ENCODE data around the gene SPNS2.

SPNS2 gene

DNA sequence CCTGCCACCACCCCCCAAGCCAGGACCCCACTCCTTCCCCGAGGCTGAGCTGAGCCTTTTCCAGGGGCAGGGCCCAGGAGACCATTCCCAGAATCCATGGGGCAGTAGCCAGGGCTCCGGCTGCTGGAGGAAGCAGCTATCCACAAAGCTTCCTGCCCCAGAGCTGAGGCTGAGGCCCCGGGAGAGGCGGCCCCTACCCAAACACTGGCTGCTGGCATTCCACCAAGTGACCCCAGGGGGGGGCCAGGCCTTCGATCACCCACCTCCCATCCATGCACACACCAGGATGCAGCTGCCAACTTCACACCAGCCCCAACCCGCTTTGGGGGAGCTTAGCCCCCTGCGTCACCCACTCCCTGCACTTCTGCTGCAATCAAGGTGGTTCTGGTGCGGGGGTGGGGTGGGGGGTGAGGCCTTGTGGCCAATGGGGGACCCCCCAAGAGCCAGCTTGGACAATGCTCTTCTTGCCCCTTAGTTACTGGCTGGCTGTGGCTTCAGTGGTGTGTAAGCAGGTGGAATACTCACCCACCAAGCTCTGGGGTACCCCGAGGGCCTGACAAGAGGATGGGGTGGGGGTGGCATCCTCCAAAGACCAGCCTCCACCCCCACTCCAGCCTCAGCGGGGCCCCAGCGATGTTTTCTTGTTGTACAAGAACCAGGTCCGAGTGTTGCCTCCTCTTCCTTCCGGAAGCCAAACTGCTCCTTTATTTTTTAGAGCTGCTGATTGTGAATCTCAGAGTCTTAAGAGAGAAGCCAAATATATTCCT is 39.7 kb downstream of the SPNS2 start:
- DNase-seq = no peak

DNA sequence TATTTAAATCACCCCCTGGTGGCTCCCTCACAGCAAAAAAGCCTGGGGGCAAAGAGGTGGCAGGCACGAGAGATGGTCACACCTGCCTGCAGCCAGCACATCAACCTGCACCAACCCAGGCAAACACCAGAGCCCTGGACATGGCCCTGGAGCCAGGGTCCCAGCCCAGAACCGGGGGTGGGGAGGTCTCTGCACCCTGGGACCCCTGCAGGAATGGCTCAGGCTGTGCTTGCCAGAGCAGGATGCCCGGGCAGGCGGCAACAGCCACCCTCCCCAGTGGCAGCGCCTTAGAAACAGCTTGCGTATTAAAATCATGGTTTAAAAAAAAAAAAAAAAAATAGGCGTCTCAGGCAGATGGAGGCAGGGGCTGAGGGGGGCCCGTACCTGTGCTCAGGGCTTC is 40.3 kb downstream of the SPNS2 start:
- no peak for DNase-seq

DNA sequence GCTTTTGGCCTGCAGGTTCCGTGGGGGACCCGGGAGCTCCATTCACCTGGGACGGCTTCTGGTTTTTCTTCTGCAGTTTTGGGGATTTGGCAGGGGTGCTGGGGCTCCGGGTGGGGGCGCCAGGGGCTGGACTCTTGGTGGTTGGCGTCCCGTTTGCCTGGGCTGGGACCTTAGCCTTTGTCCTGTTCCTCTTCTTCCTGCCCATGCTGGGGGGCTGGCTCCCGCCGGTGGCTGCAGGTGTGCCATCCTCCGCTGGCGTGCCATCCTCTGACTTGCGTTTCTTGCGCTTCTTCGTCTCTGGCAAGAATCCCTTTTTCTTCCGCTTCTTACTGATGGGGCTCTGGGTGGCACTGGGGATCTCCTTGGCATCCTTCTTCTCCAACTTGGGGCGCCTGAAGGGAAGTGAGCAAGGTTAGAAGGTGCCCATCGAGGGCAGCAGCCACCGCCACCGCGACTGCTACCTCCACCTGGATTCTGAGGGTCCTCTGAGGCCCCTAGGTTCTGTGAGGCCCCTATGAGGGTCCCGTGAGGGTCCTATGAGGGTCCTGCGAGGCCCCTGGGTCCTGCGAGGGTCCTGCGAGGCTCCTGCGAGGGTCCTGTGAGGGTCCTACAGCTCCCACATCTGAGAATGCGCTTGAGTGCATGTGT is 41.0 kb downstream of the SPNS2 start:
- DNase-seq = no peak

DNA sequence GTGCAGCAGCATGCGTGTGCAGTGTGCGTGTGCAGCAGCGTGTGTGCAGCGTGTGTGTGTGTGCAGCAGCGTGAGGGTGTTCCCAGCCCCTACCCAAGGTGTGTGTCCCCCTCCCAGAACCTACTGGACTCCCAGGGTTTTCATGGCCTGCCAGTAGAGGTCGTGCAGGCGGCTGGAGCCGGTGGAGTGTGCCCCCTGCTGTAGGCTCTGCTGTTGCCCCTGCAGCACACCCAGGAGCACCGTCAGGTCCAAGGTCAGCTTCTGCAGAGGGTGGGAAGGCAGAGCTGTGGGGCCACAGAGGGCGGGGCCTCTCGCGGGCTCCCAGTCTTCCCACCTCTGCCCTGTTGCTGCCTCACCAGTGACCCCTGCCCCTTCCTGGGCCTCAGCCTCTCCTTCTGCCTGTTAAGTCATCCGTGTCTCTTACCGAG is 41.6 kb downstream of the SPNS2 start:
- DNase-seq = no peak

DNA sequence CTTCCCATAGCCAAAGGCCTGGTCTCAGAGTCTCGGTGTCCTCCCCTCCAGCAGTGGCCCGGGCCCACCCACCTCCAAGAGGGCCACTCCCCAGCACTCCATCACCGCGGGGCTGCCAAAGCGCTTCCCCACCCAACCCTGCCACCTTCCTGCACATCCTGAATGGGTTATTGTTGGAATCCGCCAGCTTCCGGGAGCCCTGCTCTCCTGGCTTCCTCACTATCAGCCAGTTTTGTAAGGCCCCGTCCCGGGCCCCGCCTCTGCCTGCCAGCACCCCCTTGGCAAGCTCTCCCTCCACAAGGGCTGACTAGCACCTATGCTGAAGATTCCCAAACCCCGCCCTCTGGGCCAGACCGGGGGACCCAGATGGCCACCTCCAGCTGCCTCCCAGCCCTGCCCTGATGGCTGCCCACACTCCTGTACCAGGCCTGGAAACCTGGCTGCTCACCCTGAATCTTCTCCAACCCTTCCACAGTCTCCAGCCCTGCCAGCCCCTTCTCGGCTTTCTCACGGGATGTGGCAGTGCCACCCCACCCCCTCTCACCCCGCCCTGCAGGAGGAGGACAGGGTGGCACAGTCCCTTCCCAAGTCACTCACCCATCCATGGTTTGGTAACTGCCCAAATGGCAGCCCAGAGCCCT is 42.1 kb downstream of the SPNS2 start:
- no peak for DNase-seq

DNA sequence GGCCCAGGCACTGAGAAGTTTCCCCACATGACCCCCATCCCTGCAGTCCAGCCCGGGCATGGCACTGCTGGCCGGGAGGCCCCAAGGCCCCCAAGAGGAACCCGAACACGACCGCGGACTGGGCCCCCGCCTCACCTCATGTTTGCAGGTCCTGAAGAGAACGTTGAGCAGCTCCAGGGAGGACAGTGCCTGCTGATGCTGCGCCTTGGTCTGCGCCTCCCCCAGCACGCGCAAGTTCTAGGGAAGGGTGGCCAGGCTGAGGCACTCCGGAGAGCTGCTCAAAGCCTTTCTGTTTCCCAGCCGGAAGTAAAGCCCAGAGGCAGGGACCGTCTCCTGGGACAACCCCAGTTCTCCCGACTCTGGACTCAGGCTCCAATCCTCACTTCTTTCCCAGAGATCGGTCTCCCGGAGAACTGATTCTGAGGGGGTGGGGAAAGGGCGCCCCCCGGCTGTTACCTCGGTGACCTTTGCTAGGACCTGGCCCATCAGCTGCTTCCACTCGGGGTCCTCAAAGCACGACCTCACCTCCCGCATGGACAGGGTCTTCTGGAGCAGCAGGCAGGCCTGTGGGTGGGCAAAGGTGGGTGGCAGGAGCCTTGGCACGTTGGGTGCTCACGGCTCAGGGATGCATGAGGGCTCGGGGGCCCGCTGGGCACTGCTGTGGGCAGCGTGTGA is 42.8 kb downstream of the SPNS2 start:
- no peak for DNase-seq

DNA sequence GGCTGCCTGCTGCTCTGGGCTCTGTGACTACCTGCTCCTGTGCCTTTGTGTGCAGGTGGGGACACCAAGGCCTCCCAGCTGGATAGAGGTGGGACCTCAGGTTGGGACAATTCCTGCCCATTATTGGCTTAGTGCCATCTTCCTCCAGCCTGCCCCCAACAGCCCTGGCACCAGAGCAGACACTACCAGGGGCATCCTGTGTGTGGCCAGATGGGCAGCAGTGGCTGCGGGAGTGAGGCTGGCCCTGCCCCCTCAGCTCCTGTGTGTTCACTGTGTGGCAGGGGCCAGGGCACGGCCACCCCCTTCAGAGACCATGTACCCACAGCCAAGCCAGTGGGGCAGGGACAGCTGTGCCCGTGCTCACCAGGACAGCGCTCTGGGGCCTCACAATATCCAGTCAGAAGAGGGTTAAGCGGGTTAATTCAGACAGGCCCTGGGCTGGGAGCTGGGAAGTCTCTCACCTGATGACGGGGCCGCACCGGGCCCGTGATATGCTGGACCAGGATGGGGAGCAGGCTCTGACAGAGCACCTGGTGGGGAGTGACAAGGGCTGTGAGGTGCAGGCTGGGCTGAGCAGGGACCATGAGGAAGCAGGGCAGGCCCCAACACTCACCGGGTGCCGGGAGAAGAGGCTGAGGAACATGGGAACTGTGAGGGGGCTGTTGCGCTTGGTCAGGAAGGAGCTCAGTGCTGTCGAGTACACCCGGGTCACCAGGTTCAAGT is 43.5 kb downstream of the SPNS2 start:
- no peak for DNase-seq

DNA sequence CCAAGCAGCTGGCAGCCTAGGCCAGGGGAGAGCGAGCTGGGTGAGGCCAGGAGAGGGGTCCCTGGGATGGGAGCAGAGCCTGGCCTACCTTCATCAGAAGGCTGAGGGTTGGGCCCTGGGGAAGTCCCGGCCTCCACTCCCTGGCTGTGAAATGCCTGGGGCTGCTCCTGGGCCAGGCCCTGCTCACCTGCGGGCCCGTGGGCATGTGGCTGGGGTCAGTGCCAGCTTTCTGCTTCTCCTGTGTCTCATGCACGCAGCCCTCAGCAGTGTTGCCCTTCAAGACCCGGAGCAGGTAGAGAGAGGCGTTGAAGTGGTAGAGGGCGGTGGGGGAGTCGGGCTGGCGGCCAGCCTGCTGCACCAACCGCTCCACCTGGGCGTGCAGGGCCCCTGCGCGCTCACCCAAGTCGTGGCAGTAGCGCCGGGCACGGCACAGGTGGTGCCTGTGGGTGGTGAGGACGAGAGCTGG is 44.1 kb downstream of the SPNS2 start:
- DNase-seq = no peak

DNA sequence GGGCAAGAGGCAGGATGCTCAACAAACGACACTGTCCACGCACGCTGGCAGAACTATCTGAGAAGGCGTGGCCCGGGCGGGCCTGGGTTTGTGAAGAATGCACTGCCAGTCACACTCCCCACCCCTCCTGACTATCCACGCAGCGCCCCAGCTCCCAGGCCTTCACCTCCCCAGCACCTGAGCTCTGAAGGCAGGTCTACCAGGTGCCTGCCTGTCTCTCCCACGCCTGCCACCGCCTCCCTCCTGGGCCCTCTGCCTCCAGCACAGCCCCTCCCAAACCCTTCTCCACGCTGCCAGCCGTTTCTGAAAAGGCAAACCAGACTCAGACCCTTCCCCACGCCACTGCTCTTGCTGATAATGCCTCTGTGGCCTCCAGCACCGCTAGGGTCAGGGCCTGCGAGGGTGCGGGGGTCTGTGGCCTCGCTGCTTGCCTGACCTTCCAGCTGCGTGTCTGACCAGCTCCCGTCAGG is 44.9 kb downstream of the SPNS2 start:
- no peak for DNase-seq

DNA sequence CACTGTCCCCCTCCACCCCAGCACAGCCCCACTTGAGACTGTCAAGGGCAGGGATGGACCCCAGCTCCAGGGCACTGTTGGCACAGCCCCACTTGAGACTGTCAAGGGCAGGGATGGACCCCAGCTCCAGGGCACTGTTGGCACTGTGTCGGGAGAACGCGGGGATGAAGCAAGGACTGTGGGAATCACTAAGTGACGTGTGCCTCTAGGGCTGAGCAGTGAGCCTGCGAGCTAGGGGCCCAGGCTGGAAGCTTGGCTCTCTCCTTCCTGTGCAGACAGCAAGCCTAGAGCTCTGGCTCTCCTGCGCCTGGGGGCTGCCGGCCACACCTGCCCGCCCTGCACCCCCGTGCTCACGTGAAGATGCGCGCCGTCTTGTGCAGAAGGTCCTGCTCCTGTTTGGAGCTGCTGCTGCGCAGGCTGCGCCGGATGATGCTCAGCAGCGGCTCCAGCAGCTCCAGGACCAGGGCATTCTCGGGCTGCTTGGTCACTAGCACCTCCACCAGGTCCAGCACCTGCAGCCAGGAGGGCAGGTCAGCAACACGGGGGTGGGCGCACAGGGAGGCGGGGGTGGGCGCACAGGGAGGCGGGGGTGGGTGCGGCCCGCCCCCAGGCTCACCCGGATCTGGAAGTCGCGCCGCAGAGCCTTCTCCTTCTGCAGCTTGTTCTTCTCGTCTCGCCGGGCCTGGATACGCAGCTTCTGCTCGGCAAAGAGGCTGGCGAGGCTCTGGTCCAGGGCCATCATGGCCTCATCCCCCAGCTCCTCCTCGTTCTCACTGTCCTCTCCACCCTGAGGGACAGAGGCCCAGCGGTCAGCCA is 45.7 kb downstream of the SPNS2 start:
- DNase-seq = no peak

DNA sequence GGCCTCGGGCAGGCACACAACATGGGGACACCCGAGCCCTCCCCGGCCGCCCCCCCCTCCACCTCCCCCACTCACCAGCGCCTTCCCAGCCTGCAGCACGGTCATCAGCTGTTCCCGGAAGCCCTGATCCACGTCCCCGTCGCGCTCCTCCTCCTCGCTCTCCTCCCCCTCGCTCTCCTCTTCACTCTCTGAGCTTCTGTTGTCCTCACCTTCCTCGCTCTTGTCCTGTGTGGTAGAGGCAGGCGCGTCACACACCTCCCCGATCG is 46.2 kb downstream of the SPNS2 start:
- no peak for DNase-seq

DNA sequence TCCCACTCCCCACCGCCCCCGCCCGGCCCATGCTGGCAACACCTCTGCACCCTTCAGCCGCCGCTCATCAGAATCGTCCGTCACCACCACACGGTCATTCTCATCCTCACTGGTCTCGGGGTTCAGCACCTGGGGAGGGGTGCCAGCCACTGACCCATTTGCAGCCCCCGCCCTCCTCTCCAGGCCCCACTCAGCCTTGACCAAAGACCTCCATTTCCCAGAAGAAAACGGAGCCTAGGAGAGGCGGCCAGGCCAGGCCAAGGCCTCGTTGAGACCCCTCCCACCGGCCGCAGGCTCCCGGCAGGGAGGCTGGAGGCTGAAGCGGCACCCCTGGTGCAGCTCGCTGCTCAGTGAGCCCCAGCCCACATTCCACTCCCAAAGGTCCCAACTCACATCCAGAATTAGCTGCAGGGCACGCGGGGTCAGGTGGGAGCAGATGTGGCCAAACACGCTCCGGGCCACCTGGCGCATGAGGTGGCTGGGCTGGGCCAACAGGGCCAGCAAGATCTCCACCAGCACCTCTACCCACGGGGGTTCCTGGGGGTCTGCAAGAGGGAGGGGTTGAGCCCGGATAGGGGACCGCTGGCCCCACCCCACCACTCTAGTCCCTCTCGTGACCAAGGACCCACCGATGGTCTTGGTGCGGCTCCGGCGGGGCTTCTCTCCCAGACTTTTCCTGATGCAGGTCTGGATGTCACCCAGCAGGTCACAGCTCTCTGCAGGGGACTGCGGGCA is 46.7 kb downstream of the SPNS2 start:
- no peak for DNase-seq

DNA sequence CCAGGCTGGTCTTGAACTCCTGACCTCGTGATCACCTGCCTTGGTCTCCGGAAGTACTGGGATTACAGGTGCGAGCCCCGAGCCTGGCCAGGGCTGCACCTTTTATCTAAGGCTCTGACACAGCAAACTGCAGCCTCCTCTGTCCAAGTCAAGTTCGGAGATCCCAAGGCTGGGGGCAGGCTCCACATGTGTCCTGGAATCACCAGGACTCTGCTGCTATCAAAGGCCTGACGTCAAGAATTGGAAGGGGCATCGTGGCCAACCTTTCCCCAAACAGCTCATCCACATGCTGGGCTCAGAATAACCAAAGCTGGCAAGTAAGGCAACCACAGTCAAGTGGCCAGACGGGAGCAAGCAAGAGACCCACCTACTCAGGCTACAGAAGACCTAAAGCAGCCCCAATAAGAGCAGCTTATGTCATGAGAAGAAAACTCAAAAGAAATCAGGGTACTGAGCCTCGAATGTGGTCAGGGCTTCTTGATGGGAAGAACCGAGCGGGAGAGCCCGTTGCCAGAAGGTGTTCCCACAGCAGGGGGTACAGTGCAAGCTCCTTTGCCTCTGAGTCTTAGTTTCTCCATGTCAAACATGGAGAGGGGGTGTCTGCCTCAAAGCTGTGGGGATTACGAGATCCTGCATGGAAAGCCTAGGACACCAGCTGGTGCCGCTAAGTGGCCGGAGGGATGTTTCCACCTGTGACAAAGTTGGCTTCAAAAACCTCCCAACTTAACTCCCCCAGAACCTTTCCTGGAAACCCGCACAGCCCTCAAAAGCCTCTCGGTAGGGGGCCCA is 48.6 kb downstream of the SPNS2 start:
- DNase-seq = no peak

DNA sequence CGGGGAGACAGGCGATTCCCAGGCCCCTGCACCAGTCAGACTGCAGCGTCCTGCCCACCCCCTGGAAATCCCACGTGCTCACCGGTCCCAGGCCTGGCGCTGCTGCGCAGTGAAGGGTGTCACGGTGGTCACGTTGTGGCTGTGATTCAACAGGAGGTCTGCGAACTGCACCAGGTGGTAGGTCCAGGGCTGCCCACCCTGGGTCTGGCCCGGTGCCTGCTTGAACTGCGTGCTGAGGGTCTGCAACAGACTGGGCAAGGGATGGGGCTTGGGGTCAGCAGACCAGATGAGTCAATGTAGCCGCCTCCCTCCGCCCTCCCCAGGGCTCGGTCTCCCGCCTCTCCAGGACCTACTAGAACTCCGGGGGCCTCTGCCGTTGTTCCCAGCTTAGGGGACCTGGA is 49.4 kb downstream of the SPNS2 start:
- DNase-seq = no peak

DNA sequence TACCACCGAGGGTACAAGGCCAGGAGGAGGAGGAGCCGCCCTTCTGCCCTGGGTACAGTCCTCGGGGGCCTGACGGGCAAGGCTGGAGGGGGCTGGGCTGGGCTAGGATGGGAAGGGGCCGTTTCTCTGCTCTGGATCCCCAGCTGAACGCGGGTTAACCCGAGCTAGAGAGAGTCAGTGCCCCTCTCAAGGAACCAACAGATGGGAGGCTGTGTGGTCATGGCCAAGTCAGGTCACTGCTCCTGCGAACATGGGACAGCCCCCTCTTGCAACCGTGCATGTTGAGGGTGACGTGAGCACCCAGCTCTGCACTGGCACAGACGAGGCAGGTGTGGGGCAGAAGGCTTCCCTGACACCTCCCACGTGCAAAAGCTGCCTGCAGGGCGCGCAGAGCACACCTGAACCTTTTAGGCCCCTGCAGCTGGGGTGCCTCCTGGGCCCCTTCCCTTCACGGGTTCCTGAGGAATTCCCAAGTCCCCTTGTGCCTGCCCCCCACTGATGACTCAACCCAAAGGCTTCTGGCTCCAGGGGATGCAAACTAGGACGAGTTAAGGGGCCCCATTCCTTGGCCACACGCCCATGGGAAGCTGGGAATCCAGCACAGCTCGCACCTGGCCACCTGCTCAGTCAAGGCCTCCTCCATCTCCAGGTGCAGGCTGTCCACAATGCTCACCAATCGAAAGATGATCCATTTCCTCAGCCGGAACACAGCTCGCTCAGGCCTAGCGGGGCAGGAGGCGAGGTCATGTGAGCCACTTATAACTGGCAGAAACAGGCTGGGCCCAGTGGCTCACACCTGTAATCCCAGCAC is 50.2 kb downstream of the SPNS2 start:
- no peak for DNase-seq

DNA sequence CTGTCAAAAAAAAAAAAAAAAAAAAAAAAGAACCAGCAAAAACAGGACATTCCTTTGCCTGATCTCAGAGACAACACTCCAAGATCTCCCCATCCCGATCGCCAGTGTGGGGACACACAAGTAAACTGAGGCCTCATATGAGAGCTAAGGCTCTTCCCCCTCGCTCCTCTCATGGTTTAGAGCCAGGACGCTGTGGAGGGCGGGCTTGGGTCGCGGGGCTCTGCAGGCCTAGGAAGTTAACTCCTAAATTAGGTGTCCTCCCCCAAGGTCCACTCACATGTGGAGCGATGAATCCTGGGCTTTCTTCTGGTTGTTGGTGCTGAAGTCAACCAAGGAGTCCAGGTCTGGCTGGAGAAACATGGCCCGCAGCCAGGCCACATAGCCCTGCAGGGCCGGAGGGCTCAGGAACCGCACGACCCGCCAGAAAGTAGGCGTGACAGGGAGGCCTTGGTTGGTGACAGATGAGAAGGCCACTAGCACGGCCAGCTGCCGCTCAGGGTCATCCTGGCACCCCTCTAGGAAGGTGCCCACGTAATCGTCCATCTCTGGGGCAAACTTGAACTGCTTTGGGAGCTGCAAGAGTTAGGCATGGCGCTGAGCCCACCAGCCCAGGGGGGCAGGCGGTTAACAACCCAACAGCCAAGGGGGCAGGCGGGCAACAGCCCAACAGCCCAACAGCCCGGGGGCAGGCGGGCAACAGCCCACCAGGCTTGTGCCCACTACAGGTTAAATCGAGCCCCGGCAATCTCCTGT is 51.3 kb downstream of the SPNS2 start:
- DNase-seq = no peak

DNA sequence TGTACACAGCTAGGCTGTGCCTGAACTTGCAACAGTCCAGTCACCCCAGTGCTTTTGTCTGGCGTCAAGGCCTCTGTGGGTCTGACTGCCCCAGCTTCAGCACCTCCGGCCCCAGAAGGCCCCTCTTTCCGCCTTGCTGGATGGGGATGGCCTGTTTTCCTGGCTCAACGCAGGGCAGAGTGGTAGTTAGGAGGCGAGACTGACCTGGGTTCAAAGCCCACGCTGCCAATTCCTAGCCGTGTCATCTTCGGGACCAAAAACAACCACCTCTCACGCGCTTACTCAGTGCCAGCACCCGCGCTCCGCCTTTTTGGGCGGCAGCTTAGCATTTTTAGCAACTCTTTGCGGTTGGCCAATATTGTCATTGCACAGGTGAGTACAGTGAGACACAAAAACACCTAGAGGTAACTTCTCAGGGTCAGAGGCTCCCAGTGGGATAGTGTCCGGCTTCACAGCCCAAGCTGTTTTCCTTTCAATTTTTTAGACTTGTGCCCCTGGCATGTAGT is 51.9 kb downstream of the SPNS2 start:
- no peak for DNase-seq

DNA sequence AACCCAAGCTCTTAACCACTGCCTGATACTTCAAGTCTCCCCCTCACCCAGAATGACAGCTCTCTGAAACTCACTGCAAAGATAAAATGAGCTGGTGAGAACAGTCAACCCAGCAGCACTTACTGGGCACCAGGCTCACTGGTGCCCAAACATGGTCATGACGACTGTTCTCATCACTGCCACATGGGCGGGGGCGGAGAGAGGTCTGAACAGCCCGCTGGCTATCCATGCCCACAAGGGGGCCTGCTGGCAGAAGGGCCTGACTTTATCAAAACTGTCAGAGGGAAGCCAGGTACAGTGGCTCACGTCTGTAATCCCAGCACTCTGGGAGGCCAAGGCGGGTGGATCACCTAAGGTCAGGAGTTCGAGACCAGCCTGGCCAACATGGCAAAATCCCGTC is 52.5 kb downstream of the SPNS2 start:
- DNase-seq = no peak

All from NCI-H2107 (cell line).